Choroid plexus epithelial cell (primary cell): ENCODE measurements around the gene WFDC9.
"Not testable (repeated sequence)": the region's sequence is repeated elsewhere in the genome, so short reads cannot be mapped to it uniquely, and the experiment has no call there.

Experiments
- DNase-seq: peaks from one replicate; pipeline ENCODE4 v3.0.0-alpha.2; 2010; ENCODE audit warnings: low read depth
- H3K4me3 ChIP-seq: 2 replicates; pipeline ENCODE4 v1.5.1; 2011; ENCODE audit warnings: low read depth, mild to moderate bottlenecking, control low read depth, low read length, moderate library complexity
- TF ChIP-seq, protein P1 (sequence below): conservative IDR thresholded peaks from 2 replicates; pipeline ENCODE4 v1.5.1; 2011; ENCODE audit warnings: low read depth, mild to moderate bottlenecking, control low read depth, inconsistent platforms, low read length, moderate library complexity

WFDC9 gene

DNA sequence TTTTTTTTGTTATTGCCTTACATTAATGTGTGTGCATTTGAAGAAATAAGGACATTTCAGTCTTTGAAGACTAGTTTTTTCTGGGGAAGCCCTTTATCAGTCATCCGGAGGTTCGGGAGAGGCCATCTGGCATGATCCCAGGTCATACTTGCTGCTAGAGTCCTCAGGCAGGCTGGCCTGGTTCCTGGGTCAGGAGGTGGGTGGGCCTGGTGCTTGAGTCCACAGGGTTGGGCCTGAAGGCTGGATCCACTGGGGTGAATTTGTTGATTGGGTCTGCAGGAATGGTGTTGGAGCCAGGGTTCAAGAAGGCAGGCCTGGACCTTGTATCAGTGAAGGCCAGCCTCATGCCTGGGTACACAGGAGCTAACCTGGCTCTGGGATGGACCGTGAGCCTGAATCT lies 15.8 kb upstream of the WFDC9 start:
- no peak for DNase-seq
- TF ChIP-seq, protein P1, sequence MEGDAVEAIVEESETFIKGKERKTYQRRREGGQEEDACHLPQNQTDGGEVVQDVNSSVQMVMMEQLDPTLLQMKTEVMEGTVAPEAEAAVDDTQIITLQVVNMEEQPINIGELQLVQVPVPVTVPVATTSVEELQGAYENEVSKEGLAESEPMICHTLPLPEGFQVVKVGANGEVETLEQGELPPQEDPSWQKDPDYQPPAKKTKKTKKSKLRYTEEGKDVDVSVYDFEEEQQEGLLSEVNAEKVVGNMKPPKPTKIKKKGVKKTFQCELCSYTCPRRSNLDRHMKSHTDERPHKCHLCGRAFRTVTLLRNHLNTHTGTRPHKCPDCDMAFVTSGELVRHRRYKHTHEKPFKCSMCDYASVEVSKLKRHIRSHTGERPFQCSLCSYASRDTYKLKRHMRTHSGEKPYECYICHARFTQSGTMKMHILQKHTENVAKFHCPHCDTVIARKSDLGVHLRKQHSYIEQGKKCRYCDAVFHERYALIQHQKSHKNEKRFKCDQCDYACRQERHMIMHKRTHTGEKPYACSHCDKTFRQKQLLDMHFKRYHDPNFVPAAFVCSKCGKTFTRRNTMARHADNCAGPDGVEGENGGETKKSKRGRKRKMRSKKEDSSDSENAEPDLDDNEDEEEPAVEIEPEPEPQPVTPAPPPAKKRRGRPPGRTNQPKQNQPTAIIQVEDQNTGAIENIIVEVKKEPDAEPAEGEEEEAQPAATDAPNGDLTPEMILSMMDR = no peak
- H3K4me3 ChIP-seq = no peak overlapping the region

DNA sequence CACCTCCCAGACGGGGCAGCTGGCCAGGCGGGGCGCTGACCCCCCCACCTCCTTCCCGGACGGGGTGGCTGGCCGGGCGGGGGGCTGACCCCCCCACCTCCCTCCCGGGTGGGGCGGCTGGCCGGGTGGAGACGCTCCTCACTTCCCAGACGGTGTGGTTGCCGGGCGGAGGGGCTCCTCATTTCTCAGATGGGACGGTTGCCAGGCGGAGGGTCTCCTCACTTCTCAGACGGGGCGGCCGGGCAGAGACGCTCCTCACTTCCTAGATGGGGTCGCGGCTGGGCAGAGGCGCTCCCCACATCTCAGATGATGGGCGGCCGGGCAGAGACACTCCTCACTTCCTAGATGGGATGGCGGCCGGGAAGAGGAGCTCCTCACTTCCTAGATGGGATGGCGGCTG lies 14.8 kb upstream of the WFDC9 start:
- not testable (repeated sequence) for H3K4me3 ChIP-seq, DNase-seq

DNA sequence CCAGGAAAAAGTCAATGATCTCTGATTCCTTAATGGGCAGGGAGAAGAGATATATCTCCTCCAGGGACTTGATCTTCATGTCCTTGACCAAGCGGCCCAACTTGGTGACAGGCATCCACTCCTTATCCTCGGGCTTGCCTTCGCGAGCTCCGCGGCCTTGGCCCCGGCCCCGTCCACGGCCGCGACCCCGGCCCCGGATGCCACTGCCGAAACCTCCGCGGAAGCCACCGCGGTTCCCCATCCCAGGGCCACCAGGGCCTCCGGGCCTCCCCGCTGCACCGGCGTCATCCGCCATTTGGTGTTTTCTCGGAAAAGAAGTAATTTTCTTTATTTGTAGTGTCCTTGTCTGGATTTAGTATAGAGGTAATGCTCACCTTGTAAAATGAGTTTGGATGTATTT lies 10.0 kb upstream of the WFDC9 start:
- DNase-seq, H3K4me3 ChIP-seq: not testable (repeated sequence)

DNA sequence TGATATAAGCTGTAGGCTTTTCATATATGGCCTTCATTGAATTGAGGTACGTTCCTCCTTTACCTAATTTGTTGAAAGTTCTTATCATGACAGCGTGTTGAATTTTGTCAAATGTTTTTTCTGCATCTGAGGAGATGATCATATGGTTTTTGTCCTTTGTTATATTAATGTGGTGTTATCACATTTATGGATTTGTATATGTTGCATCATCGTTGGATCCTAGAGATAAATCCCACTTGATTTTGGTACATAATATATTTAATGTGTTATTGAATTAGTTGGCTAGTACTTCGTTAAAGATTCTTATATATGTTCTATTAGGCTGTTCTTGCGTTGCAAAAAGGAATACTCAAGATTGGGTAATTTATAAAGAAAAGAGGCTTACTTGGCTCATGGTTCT lies 8.6 kb upstream of the WFDC9 start:
- H3K4me3 ChIP-seq = no peak overlapping the region
- DNase-seq = no peak
- TF ChIP-seq, protein P1 = no peak

DNA sequence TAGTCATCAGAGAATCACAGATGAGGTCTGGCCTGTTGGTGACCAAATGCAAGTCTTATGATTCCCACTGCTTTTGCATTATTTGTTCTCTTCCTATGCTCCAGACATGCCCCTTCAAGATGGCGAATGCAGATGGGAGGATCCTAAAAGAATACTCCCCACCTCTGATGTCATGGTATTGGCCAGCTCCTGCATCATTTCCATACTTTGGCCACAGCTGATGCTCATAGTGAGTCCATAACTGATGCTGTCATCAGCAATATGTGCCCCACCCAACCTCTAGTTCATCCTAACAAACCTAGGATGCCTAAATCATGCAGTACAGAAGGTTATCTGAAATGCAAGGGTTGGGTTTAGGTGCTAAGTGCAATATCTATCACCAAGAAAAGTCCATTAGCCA lies 5.4 kb upstream of the WFDC9 start:
- H3K4me3 ChIP-seq = no peak overlapping the region
- no peak for DNase-seq
- TF ChIP-seq, protein P1 = no peak

DNA sequence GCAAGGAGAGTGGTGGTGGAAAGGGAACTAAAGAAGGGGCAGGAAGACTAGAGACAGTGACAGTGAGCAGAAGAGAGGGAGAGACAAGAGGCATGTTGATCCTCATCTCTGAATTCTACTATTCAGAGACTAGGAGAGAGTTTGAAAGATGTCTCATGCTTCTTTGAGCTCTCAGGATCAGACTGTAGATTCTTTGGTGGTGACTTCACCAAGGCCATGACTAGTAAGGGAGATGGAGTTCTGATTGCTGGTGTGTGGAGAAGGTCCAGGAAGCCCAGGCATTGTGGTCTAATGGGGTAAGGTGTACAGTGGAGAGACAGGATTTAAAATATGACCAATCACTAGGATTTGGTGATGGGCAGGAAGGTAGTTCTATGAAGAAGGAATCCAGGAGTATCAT lies 713 bp downstream of the WFDC9 start:
- no peak overlapping the region for H3K4me3 ChIP-seq
- TF ChIP-seq, protein P1 = no peak
- no peak for DNase-seq

DNA sequence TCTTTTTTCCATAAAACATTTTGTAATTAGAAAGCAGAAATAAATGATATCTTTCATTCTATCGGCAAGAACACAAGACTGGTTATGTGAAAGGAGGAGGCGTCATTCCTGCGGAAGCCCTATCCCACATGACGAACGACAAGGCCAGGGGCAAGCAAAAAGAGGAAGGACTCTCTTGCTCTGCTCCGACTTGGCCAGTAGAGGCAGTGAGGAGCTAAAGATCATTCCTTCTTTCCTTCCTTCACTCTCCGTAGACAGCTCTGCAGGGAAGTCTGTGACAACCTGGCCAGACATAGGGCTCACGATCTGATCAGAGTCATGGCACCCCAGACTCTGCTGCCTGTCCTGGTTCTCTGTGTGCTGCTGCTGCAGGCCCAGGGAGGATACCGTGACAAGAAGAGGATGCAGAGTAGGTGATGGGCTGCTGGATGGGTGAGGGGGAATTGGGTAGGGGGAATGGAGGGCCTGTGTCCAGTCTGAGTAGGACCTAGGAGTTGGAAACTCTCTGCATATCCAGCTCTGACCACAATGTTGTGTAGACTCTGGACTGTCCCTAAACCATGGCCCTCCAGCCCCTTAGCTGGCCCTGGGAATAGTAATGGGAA lies 1.5 kb downstream of the WFDC9 start, which contains the start of gene WFDC10A:
WFDC10A (plus strand) TSS at position 244 of the 605 bp plus-strand sequence; CDS start at position 319, 75 bp downstream.
- H3K4me3 ChIP-seq = no peak within 1 kb of the TSS
- peak; percentile 71 for DNase-seq
- TF ChIP-seq, protein P1 = peak; percentile 83

DNA sequence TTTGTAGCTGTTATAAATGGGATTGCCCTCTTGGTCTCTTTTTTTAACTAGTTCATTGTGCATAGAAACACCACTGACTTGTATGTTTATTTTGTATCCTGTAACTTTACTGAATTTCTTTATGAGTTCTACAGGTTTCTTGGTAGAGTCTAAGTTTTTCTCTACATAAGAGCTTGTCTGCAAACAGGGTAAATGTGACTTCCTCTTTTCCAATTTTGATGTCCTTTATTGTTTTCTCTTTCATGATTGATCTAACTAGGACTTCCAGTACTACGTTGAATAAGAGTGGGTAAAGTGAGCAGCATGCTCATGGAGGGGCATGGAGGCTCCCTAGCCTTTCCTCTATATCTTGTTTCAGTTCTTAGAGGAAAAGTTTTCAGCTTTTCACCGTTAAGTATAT lies 4.5 kb downstream of the WFDC9 start:
- TF ChIP-seq, protein P1 = no peak
- no peak overlapping the region for H3K4me3 ChIP-seq
- DNase-seq = no peak
